Caco-2 (cell line): ENCODE measurements around the gene CNTRL. TPM values are rescaled to one million over a fixed set of nuclear protein-coding genes. Genes with fewer than 3 reads are reported as not detected.

Experiments used
- BruUV-seq: library from RNA; stranded (reverse); fragments of 400-500 nt; replicated peaks from 2 replicates; lab custom pipeline; 2021; lab: Mats Ljungman, UMichigan
- CTCF ChIA-PET: fragments of 300-600 bp; sonication (Branson Sonifier 250); formaldehyde crosslinking; loops from one replicate; lab custom pipeline; 2022; ENCODE audit warnings: antibody characterized with exemption; lab: Charles Lee
- POLR2A ChIA-PET: fragments of 300-600 bp; sonication (Branson Sonifier 250); formaldehyde crosslinking; loops from one replicate; lab custom pipeline; 2022; ENCODE audit warnings: antibody characterized with exemption; lab: Charles Lee
- DNase-seq, 2 experiments: peaks; one replicate each; pipeline versions ENCODE4 v3.0.0 to v3.0.0-alpha.2; 2020 to 2022
- H3K27me3 ChIP-seq: replicated peaks from 2 replicates; pipeline ENCODE4 v1.6.0; 2011; ENCODE audit warnings: low read length; ENCODE audit not compliant: control insufficient read depth, insufficient read depth
- H3K36me3 ChIP-seq: 2 replicates; pipeline ENCODE4 v1.5.1; 2011; ENCODE audit warnings: low read length; ENCODE audit not compliant: control insufficient read depth, insufficient read depth
- H3K4me1 ChIP-seq: fragments of 250-450 bp; sonication (Bioruptor Pico); 2 replicates; pipeline ENCODE4 v1.5.1; 2020; ENCODE audit warnings: mild to moderate bottlenecking
- H3K4me3 ChIP-seq: 2 replicates; pipeline ENCODE4 v1.5.1; 2011; ENCODE audit warnings: low read depth, mild to moderate bottlenecking, control low read depth, low read length
- H3K9me3 ChIP-seq: fragments of 250-450 bp; sonication (Bioruptor Pico); 2 replicates; pipeline ENCODE4 v1.5.1; 2020; ENCODE audit warnings: mild to moderate bottlenecking, moderate library complexity
- H3K27ac Mint-ChIP-seq: one replicate; pipeline ENCODE4 v1.8.0; 2022; ENCODE audit warnings: mixed read lengths; ENCODE audit not compliant: unreplicated experiment
- H3K27me3 Mint-ChIP-seq: one replicate; pipeline ENCODE4 v1.8.0; 2022; ENCODE audit warnings: mixed read lengths; ENCODE audit not compliant: insufficient read depth, unreplicated experiment
- H3K36me3 Mint-ChIP-seq: one replicate; pipeline ENCODE4 v1.8.0; 2022; ENCODE audit warnings: mild to moderate bottlenecking, mixed read lengths; ENCODE audit not compliant: insufficient read depth, unreplicated experiment
- H3K4me1 Mint-ChIP-seq: one replicate; pipeline ENCODE4 v1.8.0; 2022; ENCODE audit warnings: low read depth, mixed read lengths; ENCODE audit not compliant: unreplicated experiment
- H3K4me3 Mint-ChIP-seq: one replicate; pipeline ENCODE4 v1.8.0; 2022; ENCODE audit warnings: mild to moderate bottlenecking, moderate library complexity, mixed read lengths; ENCODE audit not compliant: unreplicated experiment
- H3K9me3 Mint-ChIP-seq: one replicate; pipeline ENCODE4 v1.8.0; 2022; ENCODE audit warnings: mixed read lengths; ENCODE audit not compliant: unreplicated experiment
- CTCF ChIP-seq, 2 experiments: fragments of 200-600 bp in 1 of 2; IDR thresholded peaks; 1 replicate in 1 of 2; 2 replicates in 1 of 2; pipeline versions ENCODE4 v1.5.1 to v1.8.0; 2011 to 2022; ENCODE audit warnings: antibody characterized with exemption in 1 of 2, control low read depth in 1 of 2, inconsistent platforms in 1 of 2, low read depth in 1 of 2, low read length in 1 of 2, mild to moderate bottlenecking in 1 of 2, moderate library complexity in 1 of 2; ENCODE audit not compliant: insufficient read depth in 1 of 2, severe bottlenecking in 1 of 2, unreplicated experiment in 1 of 2
- intact Hi-C: fragments of 100-400 bp; cut with micrococcal nuclease; formaldehyde crosslinking; loops from one replicate; pipeline ENCODE4 v1.10.0; 2022; ENCODE audit not compliant: unreplicated experiment
- total RNA-seq: library from RNA; stranded (reverse); gene quantifications from 2 replicates; pipeline ENCODE4 v1.2.3, GENCODE V29; 2022

The CNTRL gene
- total RNA-seq, 1 experiment from 2014 or later, result 12.0 TPM

GRCh38 chr9:121204121-121204520, 129.4 kb downstream of the CNTRL start:
- no peaks in the 10 kb centered on the region for H3K36me3 ChIP-seq
- intact Hi-C loops, result loop anchor here (5.0 kb wide), 1 partner anchor 82 kb away; no protein-coding TSS in a partner anchor
- TF ChIP-seq CTCF (IDR thresholded peaks at IDR 0.05; ENCODE audit: insufficient read depth in 1 of 2, low read depth in 1 of 2, low read length in 1 of 2, severe bottlenecking in 1 of 2, unreplicated experiment in 1 of 2), result no peak
- H3K4me3 ChIP-seq, result no peak overlapping the region
- ChIA-PET POLR2A (no interaction called here), CTCF (no interaction called here)
- H3K27me3 Mint-ChIP-seq, result no peaks in the 10 kb centered on the region
- H3K36me3 Mint-ChIP-seq, result peaks cover 8% of the 10 kb centered on the region
- H3K27me3 ChIP-seq, result no peaks in the 10 kb centered on the region
- DNase-seq, result no peak
- H3K9me3 ChIP-seq, result no peaks in the 10 kb centered on the region
- no TSS peak for BruUV-seq
- H3K9me3 Mint-ChIP-seq, result no peaks in the 10 kb centered on the region
- H3K4me3 Mint-ChIP-seq, result no peak overlapping the region
- H3K27ac Mint-ChIP-seq, result no peak overlapping the region
- peaks cover 13% of the 10 kb centered on the region for H3K4me1 Mint-ChIP-seq
- peaks cover 15% of the 10 kb centered on the region for H3K4me1 ChIP-seq

- CTCF ChIA-PET, result no interaction called here
Measured at GRCh38 chr9:121204611-121205010, 129.9 kb downstream of the CNTRL start.

GRCh38 chr9:121206516-121207370, 132.0 kb downstream of the CNTRL start:
- no peaks in the 10 kb centered on the region for H3K9me3 ChIP-seq
- H3K27me3 Mint-ChIP-seq, result no peaks in the 10 kb centered on the region
- no peak for DNase-seq
- no peak for TF ChIP-seq CTCF (IDR thresholded peaks at IDR 0.05; ENCODE audit: insufficient read depth in 1 of 2, low read depth in 1 of 2, low read length in 1 of 2, severe bottlenecking in 1 of 2, unreplicated experiment in 1 of 2)
- BruUV-seq, result no TSS peak
- H3K4me3 Mint-ChIP-seq, result no peak overlapping the region
- no peak overlapping the region for H3K4me3 ChIP-seq
- H3K9me3 Mint-ChIP-seq, result no peaks in the 10 kb centered on the region
- CTCF ChIA-PET, result no interaction called here
- H3K27ac Mint-ChIP-seq, result no peak overlapping the region
- POLR2A ChIA-PET, result no interaction called here
- H3K4me1 Mint-ChIP-seq, result peaks cover 6% of the 10 kb centered on the region
- no peaks in the 10 kb centered on the region for H3K4me1 ChIP-seq
- H3K27me3 ChIP-seq, result no peaks in the 10 kb centered on the region
- intact Hi-C loops, result no loop called here
- H3K36me3 ChIP-seq, result no peaks in the 10 kb centered on the region
- peaks cover 4% of the 10 kb centered on the region for H3K36me3 Mint-ChIP-seq

More at GRCh38 chr9:121204611-121205010, 129.9 kb downstream of the CNTRL start:
- no peak for DNase-seq
- Histone ChIP-seq H3K4me1 (peaks cover 10% of the 10 kb centered on the region), H3K9me3 (no peaks in the 10 kb centered on the region), H3K27me3 (no peaks in the 10 kb centered on the region), H3K36me3 (no peaks in the 10 kb centered on the region), H3K4me3 (no peak overlapping the region)
- no peaks in the 10 kb centered on the region for H3K9me3 Mint-ChIP-seq
- POLR2A ChIA-PET, result no interaction called here
- intact Hi-C loops, result loop anchor here (5.0 kb wide), 1 partner anchor 82 kb away; no protein-coding TSS in a partner anchor
- H3K27ac Mint-ChIP-seq, result no peak overlapping the region
- H3K4me3 Mint-ChIP-seq, result no peak overlapping the region
- no peak for TF ChIP-seq CTCF (IDR thresholded peaks at IDR 0.05; ENCODE audit: insufficient read depth in 1 of 2, low read depth in 1 of 2, low read length in 1 of 2, severe bottlenecking in 1 of 2, unreplicated experiment in 1 of 2)
- peaks cover 11% of the 10 kb centered on the region for H3K4me1 Mint-ChIP-seq
- H3K36me3 Mint-ChIP-seq, result peaks cover 8% of the 10 kb centered on the region
- no peaks in the 10 kb centered on the region for H3K27me3 Mint-ChIP-seq
- BruUV-seq, result no TSS peak
